Mucosa of descending colon (tissue), 3 donors: Measurements from ENCODE around the gene HMX3. TPM values are rescaled to one million over a fixed set of nuclear protein-coding genes. Genes with fewer than 3 reads are reported as not detected.

Experiments used
- ATAC-seq: fragments of 200-7000 bp; cut with Tn5 transposase; one replicate; pipeline ENCODE4 v1.9.1; 2020; ENCODE audit warnings: mild to moderate bottlenecking, moderate library complexity
- DNase-seq, 3 donors: peaks; one replicate each; pipeline ENCODE4 v3.0.0-alpha.2; 2020
- H3K36me3 ChIP-seq: fragments of 200-600 bp; one replicate; pipeline ENCODE4 v1.8.0; 2021; ENCODE audit warnings: low read depth, mild to moderate bottlenecking
- H3K4me1 ChIP-seq: fragments of 200-600 bp; one replicate; pipeline ENCODE4 v1.8.0; 2021; ENCODE audit warnings: low read depth, mild to moderate bottlenecking
- H3K4me3 ChIP-seq: fragments of 200-600 bp; one replicate; pipeline ENCODE4 v1.8.0; 2021; ENCODE audit warnings: mild to moderate bottlenecking
- H3K9me3 ChIP-seq: fragments of 200-600 bp; one replicate; pipeline ENCODE4 v1.8.0; 2021; ENCODE audit warnings: mild to moderate bottlenecking
- CTCF ChIP-seq: fragments of 200-600 bp; IDR thresholded peaks from one replicate; pipeline ENCODE4 v1.8.0; 2022; ENCODE audit warnings: antibody characterized with exemption, mild to moderate bottlenecking
- intact Hi-C, 2 donors: fragments of 100-400 bp; cut with DNase I in 1 of 2; cut with micrococcal nuclease in 1 of 2; formaldehyde crosslinking; loops; one replicate each; pipeline versions ENCODE4 v1.11.0 to v1.11.1; 2022; cut with DNase I, micrococcal nuclease
- total RNA-seq, 3 donors: library from RNA; stranded (reverse); fragmentation: NEBNext Ultra II Directional in 2 of 3; extraction: Animal tissue kit (Norgen Biotek cat#: 25700) in 2 of 3; gene quantifications; one replicate each; pipeline versions ENCODE4 v1.2.1 to v1.2.4, GENCODE V29; 2021 to 2023
- donor health status: DM: no; HTN: no; CAD: no; lungs with moderate emphysema.
- donor health status: DM: no; HTN: no; CAD: no.
- donor health status: DM: no; HTN: yes; CAD: no.

The HMX3 gene
- total RNA-seq, 3 donors from 2014 or later: 0.92 to 1.4 TPM; not detected in 1

DNA sequence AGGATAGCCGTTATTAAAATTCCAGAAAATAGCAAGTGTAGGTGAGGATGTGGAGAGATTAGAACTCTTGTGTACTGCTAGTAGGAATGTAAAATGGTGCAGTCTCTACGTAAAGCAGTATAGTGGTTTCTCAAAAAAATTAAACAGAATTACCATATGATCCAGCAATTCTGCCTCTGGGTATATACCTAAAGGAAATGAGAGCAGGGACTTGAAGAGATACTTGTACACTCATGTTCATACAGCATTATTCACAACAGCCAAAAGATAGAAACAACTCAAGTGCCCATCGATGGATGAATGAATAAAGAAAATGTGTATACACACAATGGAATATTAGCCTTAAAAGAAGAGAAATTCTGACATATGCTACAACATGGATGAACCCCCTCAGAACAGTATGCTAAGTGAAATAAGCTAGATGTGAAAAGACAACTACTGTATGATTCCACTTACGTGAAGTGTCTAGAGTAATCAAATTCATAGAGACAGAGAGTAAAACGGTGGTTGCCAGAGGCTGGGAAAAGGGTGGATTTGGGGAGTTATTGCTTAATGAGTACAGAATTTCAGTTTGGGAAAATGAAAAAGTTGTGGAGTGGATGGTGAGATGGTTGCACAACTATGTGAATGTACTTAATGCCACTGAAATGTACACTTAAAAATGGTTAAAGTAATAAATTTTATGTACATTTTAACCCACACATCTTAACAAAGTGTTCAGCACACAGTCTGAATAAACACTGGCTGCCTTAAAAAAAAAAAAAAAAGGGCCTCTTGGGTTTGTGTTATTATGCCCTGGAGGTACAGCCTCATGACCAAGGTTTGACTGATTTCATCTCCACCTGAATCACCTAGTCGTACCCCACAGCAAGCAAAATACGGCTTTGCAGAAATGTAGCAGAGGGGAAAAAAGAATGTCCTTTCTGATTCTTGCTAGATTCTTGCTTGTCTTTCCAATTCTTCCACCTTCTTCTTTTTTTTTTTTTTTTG is 44.6 kb downstream of the HMX3 start:
- intact Hi-C loops: no loop called here
- Histone ChIP-seq H3K36me3 (no peaks in the 10 kb centered on the region), H3K9me3 (peaks cover 25% of the 10 kb centered on the region), H3K4me3 (no peak overlapping the region), H3K4me1 (no peaks in the 10 kb centered on the region)
- no peak for TF ChIP-seq CTCF
- DNase-seq (no peak), ATAC-seq (no peak)

DNA sequence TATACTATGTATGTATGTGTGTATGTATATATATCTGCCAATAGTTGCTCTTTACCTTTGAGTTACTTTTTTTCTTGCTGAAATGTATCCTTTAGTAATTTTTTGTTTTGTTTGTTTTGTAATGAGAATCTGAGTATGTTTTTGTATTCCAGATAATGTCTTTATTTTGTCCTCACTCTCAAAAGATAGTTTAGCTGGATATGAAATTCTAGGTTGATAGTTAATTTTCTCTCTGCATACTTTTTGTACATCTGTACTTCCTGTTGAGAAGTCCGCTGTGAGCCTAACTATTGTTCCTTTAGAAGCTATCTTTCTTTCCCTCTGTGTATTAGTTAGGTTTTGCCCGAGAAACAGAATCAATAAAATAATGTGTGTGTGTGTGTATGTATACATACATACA is 48.0 kb downstream of the HMX3 start:
- intact Hi-C loops: no loop called here
- TF ChIP-seq CTCF: no peak

DNA sequence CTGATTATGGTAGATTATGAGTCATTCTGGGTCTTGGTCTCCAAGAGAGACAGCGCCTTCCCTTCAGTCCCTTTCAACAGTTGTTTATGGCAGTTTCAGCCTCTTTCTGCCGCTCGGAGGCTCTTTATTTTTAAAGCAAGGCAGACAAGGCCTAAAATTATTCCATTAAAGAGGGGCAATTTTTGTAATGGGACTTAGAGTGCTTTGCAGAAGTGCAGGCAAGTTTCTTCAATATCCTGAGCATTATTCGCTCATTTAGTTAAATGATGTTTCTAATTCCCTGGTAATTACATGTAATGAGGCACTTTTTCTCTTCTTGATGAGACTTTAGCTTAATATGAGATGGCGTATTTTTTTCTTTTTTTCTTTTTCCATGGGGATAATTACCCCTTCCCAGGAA is 52.0 kb downstream of the HMX3 start:
- intact Hi-C loops: no loop called here
- H3K4me1 ChIP-seq: no peaks in the 10 kb centered on the region
- H3K4me3 ChIP-seq: no peak overlapping the region
- no peak for TF ChIP-seq CTCF
- no peaks in the 10 kb centered on the region for H3K36me3 ChIP-seq
- ATAC-seq (no peak), DNase-seq (no peak)
- H3K9me3 ChIP-seq: peaks cover 21% of the 10 kb centered on the region

More for the DNA sequence above, 48.0 kb downstream of the HMX3 start:
- H3K4me1 ChIP-seq: no peaks in the 10 kb centered on the region
- ATAC-seq (no peak), DNase-seq (no peak)
- H3K4me3 ChIP-seq: no peak overlapping the region
- no peaks in the 10 kb centered on the region for H3K36me3 ChIP-seq
- H3K9me3 ChIP-seq: peaks cover 25% of the 10 kb centered on the region

Other genes starting within 250 kb of the HMX3 start
- gene FAM24A, start 225.4 kb upstream of the HMX3 start, total RNA-seq: not detected
- 1 to 10 TPM; 5.0 to 7.4 (median 6.4) TPM for gene C10orf88, start 181.7 kb upstream of the HMX3 start, total RNA-seq
- gene PSTK, start 155.6 kb upstream of the HMX3 start, total RNA-seq: 1 to 10 TPM; 2.0 to 4.2 (median 3.1) TPM
- 10 to 100 TPM; 10.8 to 15.3 (median 13.4) TPM for gene IKZF5, start 127.2 kb upstream of the HMX3 start, total RNA-seq
- gene ACADSB, start 127.0 kb upstream of the HMX3 start, total RNA-seq: 10 to 100 TPM; 34.8 to 48.9 (median 38.2) TPM
- gene HMX2, start 12.2 kb downstream of the HMX3 start, total RNA-seq: under 1 TPM; 0.17 to 0.25 (median 0.24) TPM
- 10 to 100 TPM; 65.0 to 81.1 (median 68.4) TPM for gene BUB3, start 18.4 kb downstream of the HMX3 start, total RNA-seq